Panc1 (cell line): ENCODE results near the gene TMEM229A. TPM values are rescaled to one million over a fixed set of nuclear protein-coding genes. Genes with fewer than 3 reads are reported as not detected.

Experiments
- ATAC-seq: fragments of 200-7000 bp; cut with Tn5 transposase; 2 replicates; pipeline ENCODE4 v1.9.1; 2020; ENCODE audit warnings: mild to moderate bottlenecking, moderate library complexity
- BruUV-seq: library from RNA; stranded (reverse); fragments of 400-500 nt; replicated peaks from 2 replicates; lab custom pipeline; 2021; lab: Mats Ljungman, UMichigan
- CTCF ChIA-PET: fragments of 300-600 bp; sonication (Branson Sonifier 250); formaldehyde crosslinking; loops from one replicate; lab custom pipeline; 2022; ENCODE audit warnings: antibody characterized with exemption; lab: Charles Lee
- POLR2A ChIA-PET: fragments of 300-600 bp; sonication (Branson Sonifier 250); formaldehyde crosslinking; loops from one replicate; lab custom pipeline; 2022; ENCODE audit warnings: antibody characterized with exemption; lab: Charles Lee
- DNase-seq: peaks from one replicate; pipeline ENCODE4 v3.0.0-alpha.2; 2010; ENCODE audit warnings: low read depth, low spot score
- H3K27ac ChIP-seq: 2 replicates; pipeline ENCODE4 v1.5.1; 2011; ENCODE audit warnings: mild to moderate bottlenecking, low read length, inconsistent platforms
- H3K27me3 ChIP-seq: fragments of 200-500 bp; sonication (Bioruptor generic); 2 replicates; pipeline ENCODE4 v1.6.0; 2014; ENCODE audit warnings: low read length, inconsistent platforms; ENCODE audit not compliant: control insufficient read depth, insufficient read depth
- H3K36me3 ChIP-seq: fragments of 200-500 bp; sonication (Bioruptor generic); 2 replicates; pipeline ENCODE4 v1.5.1; 2014; ENCODE audit warnings: inconsistent platforms, mild to moderate bottlenecking, low read length, moderate library complexity; ENCODE audit not compliant: control insufficient read depth, insufficient read depth
- H3K4me1 ChIP-seq: 2 replicates; pipeline ENCODE4 v1.5.1; 2011; ENCODE audit warnings: inconsistent platforms, mild to moderate bottlenecking, low read length, moderate library complexity; ENCODE audit not compliant: control insufficient read depth, insufficient read depth
- H3K4me3 ChIP-seq, 2 experiments: 2 replicates each; pipeline ENCODE4 v1.5.1; 2011 to 2012; ENCODE audit warnings: low read depth in 2 of 2, low read length in 2 of 2, mild to moderate bottlenecking in 2 of 2, inconsistent platforms in 1 of 2, moderate library complexity in 1 of 2
- H3K9me3 ChIP-seq: fragments of 200-500 bp; sonication (Bioruptor generic); 2 replicates; pipeline ENCODE4 v1.5.1; 2014; ENCODE audit warnings: low read depth, mild to moderate bottlenecking, inconsistent platforms, low read length, moderate library complexity; ENCODE audit not compliant: control insufficient read depth, insufficient read depth
- CTCF ChIP-seq: fragments of 450-650 bp; IDR thresholded peaks from 2 replicates; pipeline ENCODE4 v1.5.1; 2017; ENCODE audit warnings: mild to moderate bottlenecking
- POLR2AphosphoS5 ChIP-seq: IDR thresholded peaks from 2 replicates; pipeline ENCODE4 v1.6.1; 2012; ENCODE audit warnings: mild to moderate bottlenecking, low read depth, low read length, moderate library complexity
- REST ChIP-seq, 2 experiments: IDR thresholded peaks; 2 replicates each; pipeline ENCODE4 v1.6.1; 2011 to 2012; ENCODE audit warnings: low read depth in 2 of 2, control low read depth in 1 of 2, low read length in 1 of 2, mild to moderate bottlenecking in 1 of 2, moderate library complexity in 1 of 2; ENCODE audit not compliant: insufficient read depth in 1 of 2
- SIN3A ChIP-seq: IDR thresholded peaks from 2 replicates; pipeline ENCODE4 v1.6.1; 2012; ENCODE audit warnings: low read depth, mild to moderate bottlenecking, low read length, moderate library complexity, borderline replicate concordance; ENCODE audit not compliant: insufficient read depth
- TCF7L2 ChIP-seq: IDR thresholded peaks from 2 replicates; pipeline ENCODE4 v1.6.1; 2011; ENCODE audit warnings: mild to moderate bottlenecking, low read depth, low read length, inconsistent platforms
- in situ Hi-C: cut with HindIII; loops from 2 replicates; pipeline ENCODE4 v1.10.0; 2016; ENCODE audit warnings: low sequenced_read_pairs, low pct_unique_long_range_greater_than_20kb
- intact Hi-C: fragments of 100-400 bp; cut with micrococcal nuclease; formaldehyde crosslinking; loops from one replicate; pipeline ENCODE4 v1.10.0; 2022; ENCODE audit not compliant: unreplicated experiment
- total RNA-seq: library from RNA; stranded (reverse); gene quantifications from one replicate; pipeline ENCODE4 v1.2.1, GENCODE V29; 2021; ENCODE audit not compliant: unreplicated experiment

The TMEM229A gene
- total RNA-seq, 1 experiment from 2014 or later: not detected

- intact Hi-C loops (no loop called here), in situ Hi-C loops (no loop called here)
- H3K27ac ChIP-seq: no peak overlapping the region
- no peaks in the 10 kb centered on the region for H3K36me3 ChIP-seq
- H3K4me3 ChIP-seq: no peak overlapping the region
- no peaks in the 10 kb centered on the region for H3K9me3 ChIP-seq
- no TSS peak for BruUV-seq
- H3K27me3 ChIP-seq: no peaks in the 10 kb centered on the region
- ChIA-PET CTCF (no interaction called here), POLR2A (no interaction called here)
- ATAC-seq (no peak), DNase-seq (no peak)
- no peaks in the 10 kb centered on the region for H3K4me1 ChIP-seq
- no peak for TF ChIP-seq REST (IDR thresholded peaks at IDR 0.05; ENCODE audit: insufficient read depth in 1 of 2, low read depth in 2 of 2, low read length in 1 of 2)
- no peak for TF ChIP-seq TCF7L2
- TF ChIP-seq CTCF: no peak
- TF ChIP-seq POLR2AphosphoS5: no peak
- no peak for TF ChIP-seq SIN3A
These were observed 25.6 kb upstream of the TMEM229A start for GRCh38 chr7:124058515-124058914.

GRCh38 chr7:124057872-124058271 is 25.0 kb upstream of the TMEM229A start:
- H3K27ac ChIP-seq: no peak overlapping the region
- ATAC-seq: no peak
- no peaks in the 10 kb centered on the region for H3K27me3 ChIP-seq
- H3K36me3 ChIP-seq: no peaks in the 10 kb centered on the region
- no peak overlapping the region for H3K4me3 ChIP-seq
- no TSS peak for BruUV-seq
- H3K4me1 ChIP-seq: no peaks in the 10 kb centered on the region
- intact Hi-C loops: no loop called here
- POLR2A ChIA-PET: no interaction called here
- in situ Hi-C loops: no loop called here
- no peaks in the 10 kb centered on the region for H3K9me3 ChIP-seq
- CTCF ChIA-PET: no interaction called here
- no peak for DNase-seq
- TF ChIP-seq REST (IDR thresholded peaks at IDR 0.05; ENCODE audit: insufficient read depth in 1 of 2, low read depth in 2 of 2, low read length in 1 of 2): no peak
- no peak for TF ChIP-seq POLR2AphosphoS5
- no peak for TF ChIP-seq SIN3A
- no peak for TF ChIP-seq TCF7L2
- no peak for TF ChIP-seq CTCF
